GM23248 (cell line): ENCODE results near the gene MRPL42. TPM values are rescaled to one million over a fixed set of nuclear protein-coding genes. Genes with fewer than 3 reads are reported as not detected.

Source experiments
- DNase-seq: peaks from one replicate; pipeline ENCODE4 v3.0.0-alpha.2; 2015
- H2AFZ ChIP-seq: fragments of 200-600 bp; sonication (generic); 2 replicates; pipeline ENCODE4 v1.6.1; 2016; ENCODE audit warnings: antibody characterized with exemption
- H3F3A ChIP-seq: fragments of 200-600 bp; sonication (generic); 2 replicates; pipeline ENCODE4 v1.6.1; 2016; ENCODE audit warnings: mild to moderate bottlenecking, antibody characterized with exemption, mixed run types; ENCODE audit not compliant: insufficient read depth
- H3K27ac ChIP-seq: fragments of 200-600 bp; sonication (generic); 2 replicates; pipeline ENCODE4 v1.5.1; 2016; ENCODE audit warnings: mild to moderate bottlenecking
- H3K27me3 ChIP-seq: fragments of 200-600 bp; sonication (generic); replicated peaks from 2 replicates; pipeline ENCODE4 v1.6.1; 2016; ENCODE audit warnings: mild to moderate bottlenecking; ENCODE audit not compliant: insufficient read depth
- H3K36me3 ChIP-seq: fragments of 200-600 bp; sonication (generic); 2 replicates; pipeline ENCODE4 v1.6.1; 2016; ENCODE audit warnings: low read depth, mild to moderate bottlenecking
- H3K4me1 ChIP-seq: fragments of 200-600 bp; sonication (generic); 2 replicates; pipeline ENCODE4 v1.6.1; 2016; ENCODE audit warnings: mild to moderate bottlenecking; ENCODE audit not compliant: insufficient read depth
- H3K4me2 ChIP-seq: fragments of 200-600 bp; sonication (generic); one replicate; pipeline ENCODE4 v1.6.1; 2016; ENCODE audit warnings: mild to moderate bottlenecking; ENCODE audit not compliant: unreplicated experiment
- H3K4me3 ChIP-seq: fragments of 200-600 bp; sonication (generic); 2 replicates; pipeline ENCODE4 v1.5.1; 2016; ENCODE audit warnings: mild to moderate bottlenecking
- H3K79me2 ChIP-seq: fragments of 200-600 bp; sonication (generic); 2 replicates; pipeline ENCODE4 v1.6.1; 2016; ENCODE audit warnings: mild to moderate bottlenecking; ENCODE audit not compliant: insufficient read depth
- H3K9ac ChIP-seq: fragments of 200-600 bp; sonication (generic); 2 replicates; pipeline ENCODE4 v1.6.1; 2016; ENCODE audit warnings: mild to moderate bottlenecking
- H3K9me2 ChIP-seq: fragments of 200-600 bp; sonication (generic); 2 replicates; pipeline ENCODE4 v1.6.1; 2016; ENCODE audit warnings: mixed run types, mild to moderate bottlenecking, moderate library complexity; ENCODE audit not compliant: insufficient read depth
- H3K9me3 ChIP-seq: fragments of 200-600 bp; sonication (generic); one replicate; pipeline ENCODE4 v1.6.1; 2017; ENCODE audit warnings: low read depth
- H4K20me1 ChIP-seq: fragments of 200-600 bp; sonication (generic); 2 replicates; pipeline ENCODE4 v1.6.0; 2016; ENCODE audit not compliant: insufficient read depth
- EZH2 ChIP-seq: fragments of 200-600 bp; sonication (generic); IDR thresholded peaks from 2 replicates; pipeline ENCODE4 v1.6.1; 2018; ENCODE audit warnings: antibody characterized with exemption, mild to moderate bottlenecking; ENCODE audit not compliant: insufficient read depth, poor library complexity, severe bottlenecking
- EZH2phosphoT487 ChIP-seq: fragments of 200-600 bp; sonication (generic); IDR thresholded peaks from 2 replicates; pipeline ENCODE4 v1.6.1; 2018; ENCODE audit warnings: antibody characterized with exemption, moderate library complexity, mild to moderate bottlenecking, low read depth; ENCODE audit not compliant: insufficient read depth
- WGBS, 2 experiments: methylation state at CpG; one replicate each; pipeline ENCODE4 v1.1.6; 2015 to 2017; ENCODE audit warnings: low lambda C conversion rate in 2 of 2, low coverage in 1 of 2; ENCODE audit errors: missing lambda C conversion rate in 2 of 2; 5-methylcytosine and 5-hydroxymethylcytosine counted together
- in situ Hi-C: fragments of 300-500 bp; cut with MboI; formaldehyde crosslinking; loops from 2 replicates; pipeline ENCODE4 v1.15.0; 2020
- polyA plus RNA-seq: library from polyadenylated mRNA; unstranded; fragments of >200 nt; fragmentation: Nextera tagmentation; extraction: Ambion mirVana; gene quantifications from 2 replicates; pipeline ENCODE4 v1.2.1, GENCODE V29; 2016
- total RNA-seq: library from RNA; depleted of rRNA; stranded (reverse); fragments of >200 nt; shearing (Covaris generic); gene quantifications from 2 replicates; pipeline ENCODE4 v1.2.3, GENCODE V29; 2014

The MRPL42 gene
- total and polyA plus RNA-seq, 2 experiments from 2014 or later = 75.0 to 87.2 TPM

DNA sequence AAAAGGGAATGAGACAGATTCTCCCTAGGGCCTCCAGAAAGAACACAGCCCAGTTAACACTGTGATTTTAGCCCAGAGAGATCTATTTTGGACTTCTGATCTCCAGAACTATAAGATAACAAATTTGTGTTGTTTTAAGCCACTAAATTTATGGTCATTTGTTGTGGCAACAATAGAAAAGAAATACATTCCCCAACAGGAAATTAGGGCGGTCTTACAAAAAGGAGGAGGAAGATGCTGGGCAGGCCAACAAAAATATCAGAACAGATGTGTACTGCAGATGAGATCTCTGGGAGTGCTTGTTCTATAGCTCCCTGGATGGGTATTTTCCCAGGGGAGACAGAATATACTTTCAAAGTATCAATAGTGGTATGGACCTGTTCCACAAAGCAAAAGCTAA is 73.2 kb downstream of the MRPL42 start:
- in situ Hi-C loops = no loop called here
- H3K27me3 ChIP-seq = no peaks in the 10 kb centered on the region
- no peak overlapping the region for H3K27ac ChIP-seq
- H2AFZ ChIP-seq = no peak overlapping the region
- H3K4me2 ChIP-seq = no peak overlapping the region
- peaks cover 13% of the 10 kb centered on the region; the same call in 1 of the 2 replicates for H3F3A ChIP-seq
- no peaks in the 10 kb centered on the region for H3K9me3 ChIP-seq
- H3K4me1 ChIP-seq = peaks cover 7% of the 10 kb centered on the region; the same call in 1 of the 2 replicates
- no peak overlapping the region for H3K4me3 ChIP-seq
- H4K20me1 ChIP-seq = no peaks in the 10 kb centered on the region
- 53 to 63% methylated on average over 1 of the region's 1 CpG for WGBS, 2 experiments
- H3K9me2 ChIP-seq = no peaks in the 10 kb centered on the region
- H3K36me3 ChIP-seq = peaks cover 6% of the 10 kb centered on the region; the same call in 1 of the 2 replicates
- H3K9ac ChIP-seq = no peak overlapping the region
- TF ChIP-seq EZH2phosphoT487 = no peak
- no peak for TF ChIP-seq EZH2
- DNase-seq = no peak
- no peaks in the 10 kb centered on the region for H3K79me2 ChIP-seq

- peaks cover 9% of the 10 kb centered on the region; the same call in 1 of the 2 replicates for H3F3A ChIP-seq
- H3K9me3 ChIP-seq = no peaks in the 10 kb centered on the region
- H3K27ac ChIP-seq = no peak overlapping the region
- no peak overlapping the region for H3K4me3 ChIP-seq
- H3K4me1 ChIP-seq = peaks cover 6% of the 10 kb centered on the region; the same call in 1 of the 2 replicates
- TF ChIP-seq EZH2phosphoT487 = no peak
- TF ChIP-seq EZH2 = no peak
- no peaks in the 10 kb centered on the region for H3K27me3 ChIP-seq
- H3K9ac ChIP-seq = no peak overlapping the region
- in situ Hi-C loops = no loop called here
- DNase-seq = no peak
- 30 to 34% methylated on average over 4 of the region's 4 CpGs for WGBS, 2 experiments
- H4K20me1 ChIP-seq = no peaks in the 10 kb centered on the region
- peaks cover 6% of the 10 kb centered on the region; the same call in 1 of the 2 replicates for H3K36me3 ChIP-seq
- H3K9me2 ChIP-seq = no peaks in the 10 kb centered on the region
- no peak overlapping the region for H3K4me2 ChIP-seq
- H3K79me2 ChIP-seq = no peaks in the 10 kb centered on the region
- no peak overlapping the region for H2AFZ ChIP-seq
Observed at GRCh38 chr12:93541578-93542225, 74.4 kb downstream of the MRPL42 start.

- 97 to 98% methylated on average over 2 of the region's 2 CpGs for WGBS, 2 experiments
- Histone ChIP-seq H3K36me3 (peaks cover 6% of the 10 kb centered on the region; the same call in 1 of the 2 replicates), H3K27ac (no peak overlapping the region), H3K4me3 (no peak overlapping the region), H3F3A (no peaks in the 10 kb centered on the region), H3K4me1 (no peaks in the 10 kb centered on the region), H3K9me2 (no peaks in the 10 kb centered on the region), H3K27me3 (no peaks in the 10 kb centered on the region), H3K79me2 (no peaks in the 10 kb centered on the region), H3K9ac (no peak overlapping the region), H2AFZ (no peak overlapping the region), H3K9me3 (no peaks in the 10 kb centered on the region), H3K4me2 (no peak overlapping the region), H4K20me1 (no peaks in the 10 kb centered on the region)
- no peak for TF ChIP-seq EZH2
- no peak for TF ChIP-seq EZH2phosphoT487
- no peak for DNase-seq
- in situ Hi-C loops = no loop called here
Observed at GRCh38 chr12:93547778-93548177, 80.5 kb downstream of the MRPL42 start.

DNA sequence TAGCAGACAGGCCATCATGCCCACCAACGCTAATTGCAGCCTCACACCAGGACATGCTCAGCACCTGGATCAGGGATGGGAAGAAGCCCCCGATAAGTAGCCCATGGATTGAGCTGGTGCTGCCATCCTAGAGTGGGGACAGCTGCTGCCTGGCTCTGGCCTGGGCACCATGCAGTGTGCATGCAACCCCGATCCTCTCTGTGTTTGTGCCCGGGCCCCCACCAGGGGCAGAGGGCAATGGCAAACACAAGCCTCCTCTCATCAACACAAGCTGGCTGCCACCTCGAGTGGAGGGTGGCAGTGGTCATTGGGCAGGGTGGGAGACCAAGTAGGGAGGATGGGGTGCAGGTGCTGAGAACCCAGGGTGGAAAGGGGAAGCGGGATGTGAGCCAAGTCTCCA is 81.9 kb downstream of the MRPL42 start:
- Histone ChIP-seq H3K4me1 (no peaks in the 10 kb centered on the region), H3F3A (no peaks in the 10 kb centered on the region), H3K27ac (no peak overlapping the region), H3K79me2 (no peaks in the 10 kb centered on the region), H2AFZ (no peak overlapping the region), H4K20me1 (no peaks in the 10 kb centered on the region), H3K4me3 (no peak overlapping the region), H3K9me3 (no peaks in the 10 kb centered on the region), H3K4me2 (no peak overlapping the region), H3K27me3 (no peaks in the 10 kb centered on the region), H3K9ac (no peak overlapping the region), H3K36me3 (peaks cover 6% of the 10 kb centered on the region; the same call in 1 of the 2 replicates), H3K9me2 (no peaks in the 10 kb centered on the region)
- in situ Hi-C loops = no loop called here
- TF ChIP-seq EZH2phosphoT487 (no peak), EZH2 (no peak)
- DNase-seq = no peak
- WGBS, 2 experiments = 67 to 77% methylated on average over 6 of the region's 6 CpGs
